Measurements from ENCODE around the gene ARL15. TPM values are rescaled to one million over a fixed set of nuclear protein-coding genes. Genes with fewer than 3 reads are reported as not detected.
A peak's percentile ranks its signal among the peaks of the same experiment; 100 is the strongest.

The ARL15 gene
- 6.4 and 11.0 TPM in 2 replicates for polyA plus RNA-seq (2012; rRNA removed)
- 10.4 and 10.5 TPM in 2 replicates for polyA plus RNA-seq (2012; cell fraction: cytosol; rRNA removed)
- 6.2 and 10.4 TPM in 2 replicates for polyA plus RNA-seq (2012; cell fraction: nucleus; rRNA removed)

GRCh38 chr5:54310433-54311175 is at the start of gene ARL15:
TSS of gene ARL15 (minus strand) at chr5:54310573.
- Histone ChIP-seq H3K4me2 (peak within 1 kb of the TSS; percentile 90), H3F3A (replicated peaks; ENCODE audit: insufficient read depth) (no peaks in the 10 kb centered on the region), H3K36me3 (replicated peaks in 1 of 2; ENCODE audit: control insufficient read depth in 1 of 2, insufficient read depth in 2 of 2, low read length in 1 of 2) (no peaks in the 10 kb centered on the region), H4K20me1 (ENCODE audit: insufficient read depth) (no peaks in the 10 kb centered on the region), H3K79me2 (ENCODE audit: insufficient read depth) (peaks cover 40% of the 10 kb centered on the region), H3K27me3 (ENCODE audit: insufficient read depth) (no peaks in the 10 kb centered on the region), H3K9me3 (no peaks in the 10 kb centered on the region), H3K4me1 (ENCODE audit: control insufficient read depth in 1 of 2, insufficient read depth in 2 of 2, low read depth in 1 of 2, low read length in 1 of 2) (peaks cover 3 to 12% of the 10 kb centered on the region in 2 experiments; a peak in 3 of 4 replicates), H3K27ac (ENCODE audit: low read depth in 2 of 2, low read length in 1 of 2) (peak within 1 kb of the TSS; percentile 80 to 87), H3K9me2 (no peaks in the 10 kb centered on the region), H3K9ac (peak within 1 kb of the TSS; percentile 82), H3K4me3 (ENCODE audit: low read depth in 2 of 2, low read length in 1 of 2) (peak within 1 kb of the TSS; percentile 65 to 98), H2AFZ (ENCODE audit: low read depth) (peak within 1 kb of the TSS; percentile 96)
- POLR2A ChIA-PET = interaction anchor here (0.6 to 0.9 kb wide), 2 partner anchors 46 to 414 kb away, joined by 3 to 4 read pairs; no protein-coding TSS in a partner anchor
- peak; percentile 97 for DNase-seq
- under 1% methylated on average over 44 of the region's 50 CpGs for WGBS (ENCODE audit: low lambda C conversion rate)
- CTCF ChIA-PET = interaction anchor here (1.0 to 1.6 kb wide), 6 partner anchors 11 to 206 kb away, joined by 3 to 12 read pairs (median 4); no protein-coding TSS in a partner anchor
- TF ChIP-seq RAD21 (IDR thresholded peaks at IDR 0.05; ENCODE audit: low read length) (no peak), MXI1 (IDR thresholded peaks at IDR 0.05; ENCODE audit: low read depth, low read length) (peak; percentile 60; the same call in 1 of the 2 replicates), MEF2A (IDR thresholded peaks at IDR 0.05; ENCODE audit: borderline replicate concordance, low read depth) (no peak), SIN3A (IDR thresholded peaks at IDR 0.05; ENCODE audit: borderline replicate concordance, low read depth, low read length) (peak; percentile 93; the same call in 1 of the 2 replicates), ELF1 (IDR thresholded peaks at IDR 0.05) (peak; percentile 48; the same call in 1 of the 2 replicates), TAF1 (IDR thresholded peaks at IDR 0.05; ENCODE audit: borderline replicate concordance, low read depth, low read length) (peak; percentile 97), PBX3 (IDR thresholded peaks at IDR 0.05) (peak; percentile 51; the same call in 1 of the 2 replicates), TCF12 (IDR thresholded peaks at IDR 0.05) (0 out of 2 replicates have a peak, but pooled peaks have one; percentile 21), POLR2AphosphoS5 (IDR thresholded peaks at IDR 0.05; ENCODE audit: low read depth, low read length) (peak; percentile 100), EP300 (IDR thresholded peaks at IDR 0.05; ENCODE audit: borderline replicate concordance in 1 of 2, low read depth in 1 of 2, low read length in 1 of 2) (peak in 1 of 2 experiments; percentile 59; a peak in 1 of 4 replicates), CHD2 (IDR thresholded peaks at IDR 0.05; ENCODE audit: low read length, partially characterized antibody) (peak; percentile 60), GABPA (IDR thresholded peaks at IDR 0.05; ENCODE audit: low read depth) (peak; percentile 37; the same call in 1 of the 2 replicates), MAX (IDR thresholded peaks at IDR 0.05; ENCODE audit: low read depth) (peak; percentile 62; the same call in 1 of the 2 replicates), FOSL2 (IDR thresholded peaks at IDR 0.05; ENCODE audit: borderline replicate concordance, low read depth) (no peak), RFX5 (IDR thresholded peaks at IDR 0.05; ENCODE audit: low read length) (peak; percentile 92), GATA2 (CRISPR knock-in tag; IDR thresholded peaks at IDR 0.05) (no peak), RXRA (IDR thresholded peaks at IDR 0.05; ENCODE audit: borderline replicate concordance, low read depth) (no peak), IRF3 (IDR thresholded peaks at IDR 0.05; ENCODE audit: low read depth, low read length) (no peak; the same call in 1 of the 2 replicates), NFIC (IDR thresholded peaks at IDR 0.05; ENCODE audit: borderline replicate concordance) (no peak; the same call in 1 of the 2 replicates), EZH2phosphoT487 (IDR thresholded peaks at IDR 0.05; ENCODE audit: borderline replicate concordance, low read depth) (no peak), TEAD4 (IDR thresholded peaks at IDR 0.05; ENCODE audit: borderline replicate concordance, insufficient read depth) (no peak)

Measured in SK-N-SH (cell line).